Skin of body (tissue), 2 donors: ENCODE data around the gene LYRM4. TPM values are rescaled to one million over a fixed set of nuclear protein-coding genes. Genes with fewer than 3 reads are reported as not detected.

Experiments used
- small RNA-seq: library from RNA; depleted of rRNA; stranded (forward); fragments of <200 nt; gene quantifications from one replicate; pipeline ENCODE3, GENCODE V24; 2014; ENCODE audit warnings: low replicate concordance
- total RNA-seq: library from RNA; depleted of rRNA; stranded (reverse); fragments of >200 nt; gene quantifications from one replicate; pipeline ENCODE4 v1.2.3, GENCODE V29; 2014

LYRM4 gene
- total RNA-seq, 1 donor from 2014 or later = 12.8 TPM

Small RNA genes lying within 50 kb of the gene (small RNA-seq; reads per million reads assigned to genes)
- gene MIR3691 = not detected

Other genes with a start within 250 kb of the LYRM4 start
- gene PPP1R3G, start 175.6 kb downstream of the LYRM4 start, total RNA-seq = 1.8 TPM
- 25.4 TPM for gene FARS2, start 563 bp upstream of the LYRM4 start, total RNA-seq